NCI-H82 treated with DMSO at 0.1 percent for 48 hours (cell line): ENCODE data around the gene CADM3.

Experiments used
- DNase-seq: peaks from one replicate; lab custom pipeline; 2025; ENCODE audit not compliant: unreplicated experiment; lab: John Stamatoyannopoulos, UW

The CADM3 gene

GRCh38 chr1:159204161-159205141 is 33.0 kb downstream of the CADM3 start, which contains the start of gene ACKR1:
ACKR1 (plus strand) TSS chr1:159204875; CDS start chr1:159204960, 85 bp downstream.
- no peak for DNase-seq

GRCh38 chr1:159205225-159205624 is 33.8 kb downstream of the CADM3 start:
- DNase-seq, result no peak

- DNase-seq, result no peak
Measured at GRCh38 chr1:159206110-159206509, 34.7 kb downstream of the CADM3 start.

- DNase-seq, result no peak
Measured at GRCh38 chr1:159207080-159207479, 35.7 kb downstream of the CADM3 start.

- DNase-seq, result peak; percentile 40
Measured at GRCh38 chr1:159207774-159208173, 36.4 kb downstream of the CADM3 start.

GRCh38 chr1:159208175-159208825 is 36.9 kb downstream of the CADM3 start:
- no peak for DNase-seq

- DNase-seq, result no peak
Measured at GRCh38 chr1:159209061-159209460, 37.6 kb downstream of the CADM3 start.

- peak; percentile 10 for DNase-seq
Measured at GRCh38 chr1:159211331-159212136, 40.1 kb downstream of the CADM3 start.

GRCh38 chr1:159212596-159212995 is 41.2 kb downstream of the CADM3 start:
- DNase-seq, result no peak

- DNase-seq, result peak; percentile 27
Measured at GRCh38 chr1:159214149-159214760, 42.8 kb downstream of the CADM3 start.

GRCh38 chr1:159218649-159219636 is 47.5 kb downstream of the CADM3 start:
- DNase-seq, result no peak

- no peak for DNase-seq
Measured at GRCh38 chr1:159222075-159222865, 50.9 kb downstream of the CADM3 start.

GRCh38 chr1:159223004-159223403 is 51.6 kb downstream of the CADM3 start:
- no peak for DNase-seq

GRCh38 chr1:159228554-159228953 is 57.1 kb downstream of the CADM3 start:
- no peak for DNase-seq

- DNase-seq, result no peak
Measured at GRCh38 chr1:159229260-159229885, 58.0 kb downstream of the CADM3 start.

- no peak for DNase-seq
Measured at GRCh38 chr1:159229896-159230295, 58.5 kb downstream of the CADM3 start.

GRCh38 chr1:159239551-159240220 is 68.3 kb downstream of the CADM3 start:
- DNase-seq, result no peak

GRCh38 chr1:159247266-159247665 is 75.9 kb downstream of the CADM3 start:
- DNase-seq, result no peak
